ENCODE results near the gene CSK. TPM values are rescaled to one million over a fixed set of nuclear protein-coding genes. Genes with fewer than 3 reads are reported as not detected.

Gene CSK
- total RNA-seq, 2 experiments from 2014 or later = 272 to 282 TPM

DNA sequence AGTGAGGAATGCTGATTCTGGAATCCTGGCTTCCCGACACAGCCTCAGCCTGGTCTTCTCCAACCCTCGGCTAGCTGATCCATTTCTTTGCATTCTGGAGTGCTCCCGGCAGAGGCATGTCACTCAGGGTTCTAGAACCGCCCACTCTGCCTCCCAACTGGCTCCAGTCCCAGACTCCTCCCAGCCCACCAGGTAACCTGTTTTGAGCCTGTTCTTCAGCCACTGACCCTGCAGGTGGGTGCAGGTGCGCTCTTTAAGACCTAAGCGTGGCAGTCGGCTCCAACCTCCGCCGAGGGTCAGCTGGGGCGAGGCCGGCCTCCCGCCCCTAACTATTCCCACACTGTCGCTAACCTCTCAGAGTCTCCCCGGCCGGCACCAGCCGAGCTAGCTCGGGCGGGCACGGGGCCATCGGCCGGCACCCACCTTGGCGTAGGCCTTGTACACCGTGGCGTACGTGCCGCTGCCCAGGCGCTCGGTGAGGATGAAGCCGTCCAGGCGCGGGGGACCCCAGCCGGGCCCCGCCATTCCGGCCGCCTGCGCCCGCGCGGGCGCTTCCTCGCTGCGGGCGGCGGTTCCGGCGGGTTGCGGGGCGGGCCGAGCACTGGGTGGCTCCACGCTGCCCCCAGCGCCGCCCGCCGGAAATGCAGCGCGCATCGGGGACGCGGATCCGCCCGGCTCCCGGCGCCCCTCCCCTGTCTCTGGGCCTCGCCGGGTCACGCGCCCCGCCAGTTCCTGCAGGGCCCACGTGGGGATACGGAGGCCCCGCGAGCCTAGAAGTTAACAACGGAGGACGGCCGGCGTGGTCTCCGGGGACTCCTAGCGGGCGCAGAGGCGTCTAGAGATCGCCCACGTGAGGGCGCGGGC lies 60.9 kb downstream of the CSK start, which contains the start of gene ULK3:
Gene ULK3, minus strand, starts transcription at position 576 of the 864 bp plus-strand sequence. Its CDS starts 51 bp downstream, at position 525.
- H3K4me1 Mint-ChIP-seq (ENCODE audit: low read depth) = peaks cover 44% of the 10 kb centered on the region

GRCh38 chr15:74843445-74843828 lies 61.6 kb downstream of the CSK start:
- Mint-ChIP-seq H3K9me3 (no peaks in the 10 kb centered on the region), H3K4me1 (ENCODE audit: low read depth) (peaks cover 44% of the 10 kb centered on the region), H3K36me3 (ENCODE audit: low read depth) (peaks cover 15% of the 10 kb centered on the region), H3K27me3 (ENCODE audit: low read depth) (no peaks in the 10 kb centered on the region), H3K27ac (peak overlapping the region; percentile 89), H3K4me3 (peak overlapping the region; percentile 85)
- CTCF ChIA-PET = interaction anchor here (1.4 to 1.9 kb wide), 5 partner anchors 10 to 74 kb away, joined by 3 to 13 read pairs (median 10); no protein-coding TSS in a partner anchor
- intact Hi-C loops (cut with micrococcal nuclease) = loop anchor here (1.0 to 10.0 kb wide), 9 partner anchors 30 to 379 kb away; partner anchors contain the start of genes CLK3, COX5A, EDC3 and FAM219B
- DNase-seq = no peak

More for the DNA sequence above, 60.9 kb downstream of the CSK start, which contains the start of gene ULK3:
- intact Hi-C loops (cut with micrococcal nuclease) = loop anchor here (1.0 to 10.0 kb wide), 9 partner anchors 30 to 378 kb away; partner anchors contain the start of genes CLK3, COX5A, EDC3 and FAM219B
- H3K36me3 Mint-ChIP-seq (ENCODE audit: low read depth) = peaks cover 15% of the 10 kb centered on the region
- CTCF ChIA-PET = interaction anchor here (0.6 to 1.9 kb wide), 6 partner anchors 10 to 265 kb away, joined by 3 to 13 read pairs (median 8); no protein-coding TSS in a partner anchor
- H3K4me3 Mint-ChIP-seq = peak within 1 kb of the TSS; percentile 86
- no peaks in the 10 kb centered on the region for H3K9me3 Mint-ChIP-seq
- DNase-seq = peak; percentile 93
- peak within 1 kb of the TSS; percentile 89 for H3K27ac Mint-ChIP-seq
- H3K27me3 Mint-ChIP-seq (ENCODE audit: low read depth) = no peaks in the 10 kb centered on the region

- intact Hi-C loops (cut with micrococcal nuclease) = loop anchor here (1.0 to 10.0 kb wide), 10 partner anchors 29 to 379 kb away; partner anchors contain the start of genes CLK3, COX5A, EDC3 and FAM219B
- CTCF ChIA-PET = interaction anchor here (1.0 to 1.9 kb wide), 8 partner anchors 16 to 75 kb away, joined by 3 to 13 read pairs (median 5); no protein-coding TSS in a partner anchor
- Mint-ChIP-seq H3K4me3 (peak overlapping the region; percentile 85), H3K27ac (peak overlapping the region; percentile 89), H3K36me3 (ENCODE audit: low read depth) (peaks cover 18% of the 10 kb centered on the region), H3K4me1 (ENCODE audit: low read depth) (peaks cover 44% of the 10 kb centered on the region), H3K9me3 (no peaks in the 10 kb centered on the region), H3K27me3 (ENCODE audit: low read depth) (no peaks in the 10 kb centered on the region)
- DNase-seq = no peak
Observed at GRCh38 chr15:74843891-74844299, 62.0 kb downstream of the CSK start.

GRCh38 chr15:74844319-74845207 lies 62.7 kb downstream of the CSK start:
- DNase-seq = peak; percentile 32
- H3K9me3 Mint-ChIP-seq = no peaks in the 10 kb centered on the region
- H3K4me1 Mint-ChIP-seq (ENCODE audit: low read depth) = peaks cover 44% of the 10 kb centered on the region

DNA sequence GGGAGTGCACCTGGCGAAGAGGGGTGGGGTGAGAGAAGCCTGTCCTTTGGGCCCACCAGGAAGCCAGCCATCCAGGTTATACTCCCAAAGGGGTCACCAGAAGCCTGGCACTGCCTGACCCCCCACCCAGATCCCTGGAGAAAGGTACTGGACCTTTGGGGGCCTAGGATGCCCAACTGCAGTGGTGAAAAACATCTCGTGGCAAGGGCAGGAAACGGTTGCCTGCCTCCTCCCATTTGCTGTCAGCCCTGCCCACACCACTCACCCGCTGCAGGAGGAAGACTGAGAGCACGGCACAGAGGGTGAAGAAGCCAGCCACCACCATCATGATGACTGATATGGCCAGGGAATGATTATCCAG lies 63.3 kb downstream of the CSK start:
- CTCF ChIA-PET = interaction anchor here (0.6 to 1.6 kb wide), 12 partner anchors 18 to 104 kb away, joined by 3 to 8 read pairs (median 4); no protein-coding TSS in a partner anchor
- Mint-ChIP-seq H3K27me3 (ENCODE audit: low read depth) (no peaks in the 10 kb centered on the region), H3K27ac (peak overlapping the region; percentile 89), H3K36me3 (ENCODE audit: low read depth) (peaks cover 20% of the 10 kb centered on the region), H3K4me1 (ENCODE audit: low read depth) (peaks cover 44% of the 10 kb centered on the region), H3K9me3 (no peaks in the 10 kb centered on the region), H3K4me3 (peak overlapping the region; percentile 3)
- peak; percentile 78 for DNase-seq
- intact Hi-C loops (cut with micrococcal nuclease) = loop anchor here (1.0 to 10.0 kb wide), 4 partner anchors 56 to 380 kb away; partner anchors contain the start of gene UBL7

More at GRCh38 chr15:74844319-74845207, 62.7 kb downstream of the CSK start:
- peak overlapping the region; percentile 89 for H3K27ac Mint-ChIP-seq
- CTCF ChIA-PET = interaction anchor here (0.6 to 1.6 kb wide), 15 partner anchors 16 to 105 kb away, joined by 3 to 10 read pairs (median 4); no protein-coding TSS in a partner anchor
- no peaks in the 10 kb centered on the region for H3K27me3 Mint-ChIP-seq (ENCODE audit: low read depth)
- intact Hi-C loops (cut with micrococcal nuclease) = loop anchor here (1.0 to 10.0 kb wide), 5 partner anchors 57 to 380 kb away; partner anchors contain the start of genes EDC3 and UBL7
- peak overlapping the region; percentile 85 for H3K4me3 Mint-ChIP-seq
- peaks cover 18% of the 10 kb centered on the region for H3K36me3 Mint-ChIP-seq (ENCODE audit: low read depth)

DNA sequence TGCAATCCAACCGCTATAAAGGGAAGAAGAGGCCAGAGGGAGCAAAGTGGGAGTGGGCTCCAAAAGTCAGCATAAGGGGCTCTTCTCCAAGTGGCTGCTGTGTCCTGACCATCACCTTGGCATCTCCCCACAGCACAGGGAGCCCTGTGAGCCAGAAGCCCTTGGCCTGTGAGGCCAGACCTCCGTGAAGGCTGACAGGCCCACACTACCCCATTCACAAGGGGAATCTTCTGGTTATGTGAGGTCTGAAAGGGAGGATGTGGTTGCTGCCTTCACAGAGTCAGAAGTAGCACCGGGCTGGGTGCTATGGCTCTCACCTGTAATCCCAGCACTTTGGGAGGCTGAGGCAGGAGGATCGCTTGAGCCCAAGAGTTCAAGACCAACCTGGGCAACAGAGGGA lies 63.7 kb downstream of the CSK start:
- Mint-ChIP-seq H3K9me3 (no peaks in the 10 kb centered on the region), H3K36me3 (ENCODE audit: low read depth) (peaks cover 20% of the 10 kb centered on the region), H3K4me1 (ENCODE audit: low read depth) (peaks cover 44% of the 10 kb centered on the region), H3K27me3 (ENCODE audit: low read depth) (no peaks in the 10 kb centered on the region), H3K4me3 (peak overlapping the region; percentile 3), H3K27ac (peak overlapping the region; percentile 89)
- peak; percentile 52 for DNase-seq
- intact Hi-C loops (cut with micrococcal nuclease) = loop anchor here (1.0 to 10.0 kb wide), 4 partner anchors 56 to 381 kb away; partner anchors contain the start of gene UBL7
- CTCF ChIA-PET = interaction anchor here (0.8 to 1.9 kb wide), 6 partner anchors 26 to 75 kb away, joined by 3 to 8 read pairs (median 5); no protein-coding TSS in a partner anchor

GRCh38 chr15:74847432-74847831 lies 65.6 kb downstream of the CSK start:
- Mint-ChIP-seq H3K27me3 (ENCODE audit: low read depth) (no peaks in the 10 kb centered on the region), H3K4me1 (ENCODE audit: low read depth) (peaks cover 28% of the 10 kb centered on the region), H3K36me3 (ENCODE audit: low read depth) (peaks cover 20% of the 10 kb centered on the region), H3K9me3 (no peaks in the 10 kb centered on the region), H3K4me3 (no peak overlapping the region), H3K27ac (no peak overlapping the region)
- intact Hi-C loops (cut with micrococcal nuclease) = loop anchor here (10.0 kb wide), 1 partner anchor 383 kb away; the partner anchor contains the start of gene UBL7
- CTCF ChIA-PET = interaction anchor here (0.6 to 1.9 kb wide), 5 partner anchors 22 to 299 kb away, joined by 3 to 6 read pairs (median 3); no protein-coding TSS in a partner anchor
- DNase-seq = no peak

DNA sequence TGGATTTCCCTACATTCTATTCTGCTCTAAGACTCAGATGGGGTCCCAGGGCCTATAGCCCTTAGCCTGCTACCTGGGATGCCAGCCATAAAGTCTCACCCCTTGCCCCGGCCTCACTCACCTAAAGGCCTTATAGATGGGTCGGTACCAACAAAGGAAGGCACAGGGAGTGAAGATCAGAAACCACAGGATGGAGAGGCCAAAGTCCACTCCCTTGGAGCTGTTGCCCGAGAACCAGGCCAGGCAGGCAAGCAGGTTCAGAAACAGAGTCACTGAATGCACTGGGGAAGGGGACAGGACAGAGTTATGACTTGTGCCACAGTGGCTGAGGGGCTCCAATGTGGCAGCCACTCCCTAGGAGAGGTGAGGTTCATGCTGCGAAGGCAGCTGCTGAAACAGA lies 68.5 kb downstream of the CSK start:
- Mint-ChIP-seq H3K4me3 (no peak overlapping the region), H3K36me3 (ENCODE audit: low read depth) (peaks cover 27% of the 10 kb centered on the region)

DNA sequence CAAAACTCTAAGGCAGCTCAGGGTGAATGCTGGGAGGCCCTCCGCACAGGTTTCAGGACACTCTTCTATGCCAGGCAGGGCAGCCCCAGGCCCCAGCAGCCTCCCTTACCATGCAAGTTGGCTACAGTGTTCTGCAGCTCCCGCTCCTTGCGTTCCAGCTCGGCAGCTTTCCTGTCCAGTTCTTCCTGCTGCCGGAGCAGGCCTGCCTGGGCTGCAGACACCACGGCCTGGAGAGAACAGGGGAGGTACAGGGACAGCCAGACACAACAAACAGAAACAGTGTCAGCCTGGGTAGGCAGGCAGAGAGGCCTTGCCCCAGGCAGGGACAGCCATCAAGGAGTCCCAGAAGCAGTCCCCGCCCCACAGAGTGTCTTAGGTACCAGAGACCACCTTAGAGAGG lies 70.1 kb downstream of the CSK start:
- CTCF ChIA-PET = interaction anchor here (1.5 kb wide), 1 partner anchor 19 kb away, joined by 4 read pairs; no protein-coding TSS in a partner anchor
- no peaks in the 10 kb centered on the region for H3K9me3 Mint-ChIP-seq
- peak overlapping the region; percentile 6 for H3K27ac Mint-ChIP-seq
- no peak for DNase-seq
- H3K4me1 Mint-ChIP-seq (ENCODE audit: low read depth) = peaks cover 6% of the 10 kb centered on the region
- peaks cover 25% of the 10 kb centered on the region for H3K36me3 Mint-ChIP-seq (ENCODE audit: low read depth)
- H3K27me3 Mint-ChIP-seq (ENCODE audit: low read depth) = no peaks in the 10 kb centered on the region
- intact Hi-C loops (cut with micrococcal nuclease) = no loop called here
- no peak overlapping the region for H3K4me3 Mint-ChIP-seq

More for the DNA sequence above, 68.5 kb downstream of the CSK start:
- H3K9me3 Mint-ChIP-seq = no peaks in the 10 kb centered on the region
- H3K27ac Mint-ChIP-seq = no peak overlapping the region
- DNase-seq = no peak
- CTCF ChIA-PET = no interaction called here
- peaks cover 9% of the 10 kb centered on the region for H3K4me1 Mint-ChIP-seq (ENCODE audit: low read depth)
- intact Hi-C loops (cut with micrococcal nuclease) = no loop called here
- H3K27me3 Mint-ChIP-seq (ENCODE audit: low read depth) = no peaks in the 10 kb centered on the region
